PC-9 (cell line): Measurements from ENCODE around the gene STOML1.

Source experiments
- CTCF ChIP-seq: fragments of 200-600 bp; sonication (generic); conservative IDR thresholded peaks from 2 replicates; pipeline ENCODE4 v1.6.1; 2017; ENCODE audit warnings: mixed run types, antibody characterized with exemption, mild to moderate bottlenecking, moderate library complexity
- EZH2 ChIP-seq: fragments of 200-600 bp; sonication (generic); IDR thresholded peaks from 2 replicates; pipeline ENCODE4 v1.8.0; 2017; ENCODE audit warnings: antibody characterized with exemption, low read depth

- TF ChIP-seq CTCF (no peak), EZH2 (no peak)
These were observed 23.6 kb downstream of the STOML1 start for GRCh38 chr15:73968461-73968860.
